Brain microvascular endothelial cell (primary cell): ENCODE data around the gene OR10V1.
"Not testable (repeated sequence)": the region's sequence is repeated elsewhere in the genome, so short reads cannot be mapped to it uniquely, and the experiment has no call there.

Experiments
- DNase-seq: peaks from one replicate; pipeline ENCODE4 v3.0.0-alpha.2; 2020
- H3K27ac ChIP-seq: fragments of 250-450 bp; sonication (Bioruptor Pico); 2 replicates; pipeline ENCODE4 v1.5.1; 2020; ENCODE audit warnings: mild to moderate bottlenecking, moderate library complexity
- H3K27me3 ChIP-seq: fragments of 250-450 bp; sonication (Bioruptor Pico); replicated peaks from 2 replicates; pipeline ENCODE4 v1.5.1; 2020; ENCODE audit warnings: mild to moderate bottlenecking
- H3K36me3 ChIP-seq: fragments of 250-450 bp; sonication (Bioruptor Pico); replicated peaks from 2 replicates; pipeline ENCODE4 v1.5.1; 2020; ENCODE audit warnings: mild to moderate bottlenecking
- H3K4me3 ChIP-seq: 2 replicates; pipeline ENCODE4 v1.5.1; 2011; ENCODE audit warnings: low read depth, mild to moderate bottlenecking, control low read depth, low read length, moderate library complexity
- in situ Hi-C: cut with HindIII; loops from 2 replicates; pipeline ENCODE4 v1.10.0; 2017; ENCODE audit warnings: low sequenced_read_pairs, low pct_ligation_motif_present
- TF ChIP-seq, protein P1 (sequence below): IDR thresholded peaks from 2 replicates; pipeline ENCODE4 v1.5.1; 2011; ENCODE audit warnings: low read depth, mild to moderate bottlenecking, moderate library complexity, low read length, control low read depth, inconsistent platforms; ENCODE audit errors: missing control alignments

Gene OR10V1

DNA sequence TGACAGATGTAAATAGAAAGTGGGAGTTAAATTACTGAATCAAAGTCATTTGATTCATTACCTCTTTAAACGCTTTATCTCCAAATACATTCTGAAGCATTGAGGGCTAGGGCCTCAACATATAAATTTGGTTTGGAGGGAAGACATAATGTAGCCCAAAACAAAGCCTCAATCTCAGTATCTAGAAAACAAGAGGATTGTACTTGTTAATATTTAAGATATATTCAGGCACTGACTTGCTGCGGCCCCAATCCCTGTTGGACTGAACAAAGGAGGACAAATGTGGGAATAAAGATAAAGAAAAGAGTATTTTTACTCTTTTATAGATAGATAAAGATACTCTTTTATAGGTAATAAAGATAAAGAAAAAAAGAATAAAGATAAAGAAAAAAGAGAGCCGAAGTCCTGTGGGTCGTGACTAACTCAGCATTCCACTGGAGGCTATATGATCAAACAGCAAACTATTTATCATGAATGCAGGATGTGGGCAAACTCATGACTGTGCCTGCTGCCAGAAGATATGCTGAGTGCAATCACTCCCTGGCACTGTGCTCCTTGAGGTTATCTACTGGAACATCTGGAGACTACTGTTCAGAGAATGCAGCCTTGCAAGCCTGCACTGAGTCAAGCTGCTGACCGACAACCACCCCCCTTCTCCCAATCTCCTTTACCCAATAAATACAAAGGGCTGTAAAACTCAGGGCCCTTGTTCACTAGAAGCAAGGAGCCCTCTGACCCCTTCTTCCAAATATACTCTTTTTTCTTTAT, 6.9 kb downstream of the OR10V1 start:
- peak; percentile 93 for DNase-seq
- no peak overlapping the region for H3K4me3 ChIP-seq
- in situ Hi-C loops: no loop called here
- no peaks in the 10 kb centered on the region for H3K36me3 ChIP-seq
- H3K27ac ChIP-seq: peak overlapping the region; percentile 70
- no peaks in the 10 kb centered on the region for H3K27me3 ChIP-seq
- TF ChIP-seq, protein P1, sequence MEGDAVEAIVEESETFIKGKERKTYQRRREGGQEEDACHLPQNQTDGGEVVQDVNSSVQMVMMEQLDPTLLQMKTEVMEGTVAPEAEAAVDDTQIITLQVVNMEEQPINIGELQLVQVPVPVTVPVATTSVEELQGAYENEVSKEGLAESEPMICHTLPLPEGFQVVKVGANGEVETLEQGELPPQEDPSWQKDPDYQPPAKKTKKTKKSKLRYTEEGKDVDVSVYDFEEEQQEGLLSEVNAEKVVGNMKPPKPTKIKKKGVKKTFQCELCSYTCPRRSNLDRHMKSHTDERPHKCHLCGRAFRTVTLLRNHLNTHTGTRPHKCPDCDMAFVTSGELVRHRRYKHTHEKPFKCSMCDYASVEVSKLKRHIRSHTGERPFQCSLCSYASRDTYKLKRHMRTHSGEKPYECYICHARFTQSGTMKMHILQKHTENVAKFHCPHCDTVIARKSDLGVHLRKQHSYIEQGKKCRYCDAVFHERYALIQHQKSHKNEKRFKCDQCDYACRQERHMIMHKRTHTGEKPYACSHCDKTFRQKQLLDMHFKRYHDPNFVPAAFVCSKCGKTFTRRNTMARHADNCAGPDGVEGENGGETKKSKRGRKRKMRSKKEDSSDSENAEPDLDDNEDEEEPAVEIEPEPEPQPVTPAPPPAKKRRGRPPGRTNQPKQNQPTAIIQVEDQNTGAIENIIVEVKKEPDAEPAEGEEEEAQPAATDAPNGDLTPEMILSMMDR: no peak

DNA sequence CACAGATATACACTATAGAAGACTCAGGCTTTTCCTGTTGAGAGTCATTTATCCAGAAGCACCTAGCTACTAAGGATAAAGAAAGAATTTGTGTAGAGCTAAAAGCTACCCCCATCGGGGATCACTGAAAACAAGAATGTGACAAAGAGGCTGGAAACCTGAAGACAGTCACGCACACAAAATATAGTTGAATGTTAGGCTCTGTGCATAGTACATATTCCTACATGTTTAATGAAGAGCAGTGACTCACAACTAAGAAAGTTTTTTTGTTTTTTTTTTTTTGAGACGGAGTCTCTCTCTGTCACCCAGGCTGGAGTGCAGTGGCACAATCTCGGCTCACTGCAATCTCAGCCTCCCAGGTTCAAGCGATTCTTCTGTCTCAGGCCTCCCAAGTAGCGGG, 8.4 kb downstream of the OR10V1 start:
- TF ChIP-seq, protein P1: no peak
- H3K4me3 ChIP-seq: no peak overlapping the region
- H3K27ac ChIP-seq: no peak overlapping the region
- H3K36me3 ChIP-seq: no peaks in the 10 kb centered on the region
- in situ Hi-C loops: no loop called here
- no peak for DNase-seq
- H3K27me3 ChIP-seq: no peaks in the 10 kb centered on the region

DNA sequence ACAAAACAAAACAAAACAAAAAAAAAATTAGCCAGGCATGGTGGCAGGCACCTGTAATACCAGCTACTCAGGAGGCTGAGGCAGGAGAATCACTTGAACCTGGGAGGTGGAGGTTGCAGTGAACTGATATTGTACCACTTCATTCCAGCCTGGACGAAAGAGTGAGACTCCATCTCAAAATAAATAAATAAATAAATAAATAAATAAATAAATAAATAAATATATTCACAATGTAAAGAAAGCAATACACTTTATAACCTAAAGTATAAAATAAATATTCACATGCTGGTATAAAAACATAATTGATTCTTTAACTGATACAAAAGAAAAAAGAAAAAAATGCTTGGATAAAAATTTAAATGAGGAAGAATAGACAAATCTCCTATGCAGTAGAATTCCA, 10.1 kb downstream of the OR10V1 start:
- H3K36me3 ChIP-seq, H3K27me3 ChIP-seq, H3K27ac ChIP-seq, in situ Hi-C loops, DNase-seq, H3K4me3 ChIP-seq: not testable (repeated sequence)

DNA sequence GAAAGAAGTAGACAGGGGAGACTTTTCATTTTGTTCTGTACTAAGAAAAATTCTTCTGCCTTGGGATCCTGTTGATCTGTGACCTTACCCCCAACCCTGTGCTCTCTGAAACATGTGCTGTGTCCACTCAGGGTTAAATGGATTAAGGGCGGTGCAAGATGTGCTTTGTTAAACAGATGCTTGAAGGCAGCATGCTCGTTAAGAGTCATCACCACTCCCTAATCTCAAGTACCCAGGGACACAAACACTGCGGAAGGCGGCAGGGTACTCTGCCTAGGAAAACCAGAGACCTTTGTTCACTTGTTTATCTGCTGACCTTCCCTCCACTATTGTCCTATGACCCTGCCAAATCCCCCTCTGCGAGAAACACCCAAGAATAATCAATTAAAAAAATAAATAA, 13.5 kb downstream of the OR10V1 start:
- H3K4me3 ChIP-seq, in situ Hi-C loops, H3K27me3 ChIP-seq, DNase-seq, H3K36me3 ChIP-seq, H3K27ac ChIP-seq: not testable (repeated sequence)

DNA sequence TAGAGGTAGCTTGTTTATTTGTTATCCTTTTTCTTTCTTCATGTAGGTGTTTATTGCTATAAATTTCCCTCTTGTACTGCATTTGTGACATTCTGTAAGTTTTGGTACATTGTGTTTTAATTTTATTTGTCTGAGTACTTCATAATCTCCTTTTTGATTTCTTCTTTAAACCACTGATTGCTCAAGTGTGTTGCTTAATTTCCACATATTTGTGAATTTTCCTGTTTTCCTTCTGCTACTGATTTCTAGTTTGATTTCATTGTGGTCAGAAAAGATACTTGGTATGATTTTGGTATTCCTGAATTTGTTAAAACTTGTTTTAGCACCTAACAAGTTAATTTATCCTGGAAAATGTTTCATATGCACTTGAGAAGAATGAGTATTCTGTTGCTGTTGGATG, 15.1 kb downstream of the OR10V1 start:
- in situ Hi-C loops: no loop called here
- no peaks in the 10 kb centered on the region for H3K27me3 ChIP-seq
- TF ChIP-seq, protein P1: no peak
- H3K36me3 ChIP-seq: no peaks in the 10 kb centered on the region
- DNase-seq: no peak
- no peak overlapping the region for H3K4me3 ChIP-seq
- no peak overlapping the region for H3K27ac ChIP-seq

DNA sequence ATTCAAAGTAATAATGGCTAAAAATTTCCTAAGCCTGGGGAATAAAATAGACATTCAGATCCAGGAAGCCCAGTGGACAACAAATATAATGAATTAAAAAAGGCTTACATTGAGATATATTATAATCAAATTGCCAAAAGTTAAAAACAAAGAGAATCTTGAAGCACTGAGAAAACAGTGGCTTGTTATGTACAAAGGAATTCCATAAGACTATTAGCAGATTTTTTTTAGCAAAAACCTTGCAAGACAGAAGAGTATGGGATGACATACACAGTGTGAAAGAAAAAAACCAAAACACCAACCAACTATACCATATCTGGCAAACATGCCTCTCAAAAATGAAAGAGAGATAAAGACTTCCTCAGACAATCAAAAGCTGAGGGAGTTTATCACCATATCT, 20.7 kb downstream of the OR10V1 start:
- no peak overlapping the region for H3K27ac ChIP-seq
- DNase-seq: no peak
- H3K4me3 ChIP-seq: no peak overlapping the region
- no peaks in the 10 kb centered on the region for H3K36me3 ChIP-seq
- in situ Hi-C loops: no loop called here
- TF ChIP-seq, protein P1: no peak
- H3K27me3 ChIP-seq: no peaks in the 10 kb centered on the region

DNA sequence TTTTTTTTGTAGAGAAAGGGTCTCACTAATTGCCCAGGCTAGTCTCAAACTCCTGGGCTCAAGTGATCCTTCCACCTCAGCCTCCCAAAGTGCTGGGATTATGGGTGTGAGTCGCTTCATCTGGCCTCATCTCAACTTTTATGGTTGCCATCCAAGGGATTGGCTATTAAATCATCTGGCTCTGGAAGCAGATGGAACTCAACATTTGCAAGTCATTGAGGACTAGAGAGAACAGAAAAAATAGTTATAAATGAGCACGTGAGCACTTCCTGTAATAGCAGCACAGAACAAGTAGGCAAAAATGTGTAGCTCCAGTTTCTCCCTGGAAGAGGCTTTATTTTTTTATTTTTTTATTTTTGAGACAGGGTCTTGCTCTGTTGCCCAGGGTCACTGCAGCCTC, 22.5 kb downstream of the OR10V1 start:
- H3K36me3 ChIP-seq: no peaks in the 10 kb centered on the region
- in situ Hi-C loops: no loop called here
- TF ChIP-seq, protein P1: no peak
- H3K27me3 ChIP-seq: no peaks in the 10 kb centered on the region
- DNase-seq: no peak
- H3K4me3 ChIP-seq: no peak overlapping the region
- H3K27ac ChIP-seq: no peak overlapping the region
